GM21423 (cell line): ENCODE data around the gene GAMT.

Experiments used
- ATAC-seq: cut with Tn5 transposase; IDR thresholded peaks from one replicate; pipeline ENCODE4 v1.9.1; 2021; ENCODE audit warnings: mild to moderate bottlenecking, moderate library complexity; ENCODE audit not compliant: unreplicated experiment

Gene GAMT

GRCh38 chr19:1369214-1369805 lies 32.0 kb downstream of the GAMT start:
- ATAC-seq: no peak

GRCh38 chr19:1366899-1367870 lies 34.2 kb downstream of the GAMT start:
- no peak for ATAC-seq

- ATAC-seq: no peak
Measured at GRCh38 chr19:1366296-1366695, 35.0 kb downstream of the GAMT start.

- no peak for ATAC-seq
Measured at GRCh38 chr19:1365319-1366269, 35.7 kb downstream of the GAMT start.

GRCh38 chr19:1364070-1364704 lies 37.2 kb downstream of the GAMT start:
- ATAC-seq: no peak

- no peak for ATAC-seq
Measured at GRCh38 chr19:1363599-1363998, 37.7 kb downstream of the GAMT start.

- ATAC-seq: no peak
Measured at GRCh38 chr19:1362387-1363257, 38.7 kb downstream of the GAMT start.

- no peak for ATAC-seq
Measured at GRCh38 chr19:1361601-1362386, 39.5 kb downstream of the GAMT start.

GRCh38 chr19:1360818-1361461 lies 40.4 kb downstream of the GAMT start:
- no peak for ATAC-seq

- no peak for ATAC-seq
Measured at GRCh38 chr19:1360126-1360817, 41.1 kb downstream of the GAMT start.

- ATAC-seq: no peak
Measured at GRCh38 chr19:1357531-1358109, 43.7 kb downstream of the GAMT start.

GRCh38 chr19:1356508-1356865 lies 44.9 kb downstream of the GAMT start:
- ATAC-seq: no peak

- no peak for ATAC-seq
Measured at GRCh38 chr19:1355568-1356507, 45.5 kb downstream of the GAMT start.

- no peak for ATAC-seq
Measured at GRCh38 chr19:1354970-1355567, 46.3 kb downstream of the GAMT start.

- ATAC-seq: no peak
Measured at GRCh38 chr19:1353144-1353543, 48.2 kb downstream of the GAMT start.

- ATAC-seq: no peak
Measured at GRCh38 chr19:1351381-1351851, 49.9 kb downstream of the GAMT start.
